IMR-90 (cell line): ENCODE data around the gene EPN2. TPM values are rescaled to one million over a fixed set of nuclear protein-coding genes. Genes with fewer than 3 reads are reported as not detected.

Experiments used
- ATAC-seq: fragments of 200-7000 bp; cut with Tn5 transposase; 2 replicates; pipeline ENCODE4 v1.9.1; 2020; ENCODE audit warnings: low read depth, mild to moderate bottlenecking, moderate library complexity
- BruUV-seq: library from RNA; stranded (reverse); fragments of 400-500 nt; replicated peaks from 2 replicates; lab custom pipeline; 2021; lab: Mats Ljungman, UMichigan
- CTCF ChIA-PET: fragments of 300-600 bp; formaldehyde crosslinking; extraction: SDS; loops from one replicate; lab custom pipeline; 2021; ENCODE audit warnings: antibody characterized with exemption; lab: Yijun Ruan, JAX
- POLR2A ChIA-PET: fragments of 300-600 bp; sonication (Branson Sonifier 250); formaldehyde crosslinking; loops from one replicate; lab custom pipeline; 2022; ENCODE audit warnings: antibody characterized with exemption; ENCODE audit not compliant: unreplicated experiment; lab: Charles Lee
- DNase-seq: peaks from one replicate; pipeline ENCODE4 v3.0.0; 2013
- H2AFZ ChIP-seq: replicated peaks from 2 replicates; pipeline ENCODE3; 2013; ENCODE audit warnings: low read length, mild to moderate bottlenecking; ENCODE audit not compliant: poor library complexity
- H2AK5ac ChIP-seq: 2 replicates; pipeline ENCODE4 v1.6.1; 2013; ENCODE audit warnings: low read depth, low read length, inconsistent platforms
- H2AK9ac ChIP-seq: replicated peaks from 2 replicates; pipeline ENCODE3; 2013; ENCODE audit warnings: mild to moderate bottlenecking, low read depth, low read length, moderate library complexity; ENCODE audit not compliant: poor library complexity
- H2BK120ac ChIP-seq: 2 replicates; pipeline ENCODE4 v1.6.1; 2013; ENCODE audit warnings: low read depth, low read length, inconsistent platforms
- H2BK15ac ChIP-seq: 3 replicates; pipeline ENCODE4 v1.6.1; 2013; ENCODE audit warnings: low read depth, low read length, inconsistent platforms
- H2BK20ac ChIP-seq: 2 replicates; pipeline ENCODE4 v1.6.1; 2013; ENCODE audit warnings: low read depth, mild to moderate bottlenecking, inconsistent platforms, low read length, moderate library complexity
- H2BK5ac ChIP-seq: 2 replicates; pipeline ENCODE4 v1.6.1; 2013; ENCODE audit warnings: mild to moderate bottlenecking, low read depth, low read length, inconsistent platforms; ENCODE audit not compliant: poor library complexity, severe bottlenecking
- H3K14ac ChIP-seq: replicated peaks from 2 replicates; pipeline ENCODE4 v1.6.1; 2013; ENCODE audit warnings: low read depth, low read length, inconsistent platforms
- H3K18ac ChIP-seq: 2 replicates; pipeline ENCODE4 v1.6.1; 2013; ENCODE audit warnings: low read depth, low read length, control low read depth
- H3K23ac ChIP-seq: 2 replicates; pipeline ENCODE4 v1.6.1; 2013; ENCODE audit warnings: low read depth, low read length, inconsistent platforms
- H3K27ac ChIP-seq: 2 replicates; pipeline ENCODE4 v1.5.1; 2013; ENCODE audit warnings: mild to moderate bottlenecking, control low read depth, low read length; ENCODE audit not compliant: insufficient read depth
- H3K27me3 ChIP-seq: 2 replicates; pipeline ENCODE4 v1.6.1; 2013; ENCODE audit warnings: low read length; ENCODE audit not compliant: control insufficient read depth, insufficient read depth
- H3K36me3 ChIP-seq: 2 replicates; pipeline ENCODE4 v1.6.1; 2013; ENCODE audit warnings: low read length, mixed read lengths; ENCODE audit not compliant: control insufficient read depth, insufficient read depth
- H3K4ac ChIP-seq: 2 replicates; pipeline ENCODE4 v1.6.1; 2013; ENCODE audit warnings: low read depth, low read length, inconsistent platforms
- H3K4me1 ChIP-seq: 2 replicates; pipeline ENCODE4 v1.6.1; 2013; ENCODE audit warnings: low read length, mixed read lengths; ENCODE audit not compliant: control insufficient read depth, insufficient read depth
- H3K4me2 ChIP-seq: 2 replicates; pipeline ENCODE4 v1.6.1; 2013; ENCODE audit warnings: low read depth, mild to moderate bottlenecking, control low read depth, low read length, moderate library complexity
- H3K4me3 ChIP-seq: 2 replicates; pipeline ENCODE4 v1.5.1; 2013; ENCODE audit warnings: low read depth, mild to moderate bottlenecking, control low read depth, low read length, moderate library complexity; ENCODE audit not compliant: insufficient read depth
- H3K56ac ChIP-seq: 2 replicates; pipeline ENCODE4 v1.6.1; 2013; ENCODE audit warnings: low read length, inconsistent platforms; ENCODE audit not compliant: insufficient read depth; ENCODE audit errors: extremely low read depth
- H3K79me1 ChIP-seq, 2 experiments: 2 replicates each; pipeline ENCODE4 v1.6.1; 2013; ENCODE audit warnings: low read length in 2 of 2, inconsistent platforms in 1 of 2, low read depth in 1 of 2
- H3K9ac ChIP-seq: 2 replicates; pipeline ENCODE4 v1.6.1; 2013; ENCODE audit warnings: low read depth, low read length, control low read depth
- H3K9me1 ChIP-seq: 2 replicates; pipeline ENCODE4 v1.6.1; 2013; ENCODE audit warnings: low read length, inconsistent platforms; ENCODE audit not compliant: insufficient read depth
- H3K9me3 ChIP-seq: 2 replicates; pipeline ENCODE4 v1.6.1; 2013; ENCODE audit warnings: low read length; ENCODE audit not compliant: control insufficient read depth, insufficient read depth
- H4K20me1 ChIP-seq: 2 replicates; pipeline ENCODE4 v1.6.1; 2013; ENCODE audit warnings: low read length, inconsistent platforms; ENCODE audit not compliant: insufficient read depth
- H4K5ac ChIP-seq: 2 replicates; pipeline ENCODE4 v1.6.1; 2013; ENCODE audit warnings: mild to moderate bottlenecking, low read depth, low read length, control low read depth
- H4K8ac ChIP-seq, 2 experiments: 2 replicates each; pipeline ENCODE4 v1.6.1; 2013; ENCODE audit warnings: low read depth in 2 of 2, low read length in 2 of 2, control low read depth in 1 of 2, inconsistent platforms in 1 of 2
- H4K91ac ChIP-seq: 2 replicates; pipeline ENCODE4 v1.6.1; 2013; ENCODE audit warnings: low read depth, low read length, inconsistent platforms; ENCODE audit not compliant: insufficient read depth
- BHLHE40 ChIP-seq: fragments of 150-350 bp; IDR thresholded peaks from 2 replicates; pipeline ENCODE4 v1.6.1; 2016; ENCODE audit warnings: mild to moderate bottlenecking, low read depth, low read length
- CEBPB ChIP-seq: IDR thresholded peaks from 2 replicates; pipeline ENCODE4 v1.6.1; 2012; ENCODE audit warnings: low read depth, low read length, improper control_type of control experiment
- CHD1 ChIP-seq: IDR thresholded peaks from 2 replicates; pipeline ENCODE4 v1.6.1; 2012; ENCODE audit warnings: low read depth, low read length, improper control_type of control experiment
- FOS ChIP-seq: fragments of 150-350 bp; IDR thresholded peaks from 2 replicates; pipeline ENCODE4 v1.6.1; 2016; ENCODE audit warnings: low read depth, low read length
- MAFK ChIP-seq: IDR thresholded peaks from 2 replicates; pipeline ENCODE4 v1.6.1; 2012; ENCODE audit warnings: low read depth, low read length, improper control_type of control experiment
- MAZ ChIP-seq: IDR thresholded peaks from 2 replicates; pipeline ENCODE4 v1.6.1; 2012; ENCODE audit warnings: low read depth, mild to moderate bottlenecking, low read length, improper control_type of control experiment, moderate library complexity, borderline replicate concordance
- MXI1 ChIP-seq: IDR thresholded peaks from 2 replicates; pipeline ENCODE4 v1.6.1; 2012; ENCODE audit warnings: low read depth, mild to moderate bottlenecking, low read length, moderate library complexity, borderline replicate concordance
- NFE2L2 ChIP-seq: fragments of 150-350 bp; IDR thresholded peaks from 2 replicates; pipeline ENCODE4 v1.6.1; 2016; ENCODE audit warnings: low read depth, mild to moderate bottlenecking, low read length
- POLR2A ChIP-seq: IDR thresholded peaks from 2 replicates; pipeline ENCODE4 v1.6.1; 2012; ENCODE audit warnings: mild to moderate bottlenecking, low read depth, low read length
- RAD21 ChIP-seq: IDR thresholded peaks from 2 replicates; pipeline ENCODE4 v1.6.1; 2012; ENCODE audit warnings: low read length, improper control_type of control experiment
- RCOR1 ChIP-seq: IDR thresholded peaks from 2 replicates; pipeline ENCODE4 v1.6.1; 2012; ENCODE audit warnings: mild to moderate bottlenecking, low read length, improper control_type of control experiment; ENCODE audit not compliant: insufficient replicate concordance
- RFX5 ChIP-seq: IDR thresholded peaks from 2 replicates; pipeline ENCODE4 v1.8.0; 2012; ENCODE audit warnings: low read depth, mild to moderate bottlenecking, low read length, moderate library complexity
- SMC3 ChIP-seq: fragments of 150-350 bp; IDR thresholded peaks from 2 replicates; pipeline ENCODE4 v1.6.1; 2016; ENCODE audit warnings: low read depth, mild to moderate bottlenecking, antibody characterized with exemption, low read length, moderate library complexity
- WGBS, 2 experiments: methylation state at CpG; one replicate each; pipeline versions ENCODE4 v1.1.5 to v1.1.7; 2013; ENCODE audit warnings: missing lambda C conversion rate in 2 of 2; ENCODE audit not compliant: insufficient read length in 1 of 2; ENCODE audit errors: extremely low coverage in 2 of 2; 5-methylcytosine and 5-hydroxymethylcytosine counted together
- dilution Hi-C: fragments of 300-500 bp; cut with HindIII; formaldehyde crosslinking; loops from one replicate; pipeline ENCODE4 v1.14.3; 2018; ENCODE audit warnings: low sequenced_read_pairs; ENCODE audit not compliant: unreplicated experiment
- in situ Hi-C: fragments of 300-500 bp; cut with MboI; formaldehyde crosslinking; loops from 3 replicates; pipeline ENCODE4 v1.14.3; 2019; ENCODE audit warnings: low sequenced_read_pairs, inconsistent platforms, mixed read lengths
- intact Hi-C: fragments of 100-400 bp; cut with micrococcal nuclease; formaldehyde crosslinking; loops from 2 replicates; pipeline ENCODE4 v1.10.0; 2022
- polyA plus RNA-seq, 3 experiments: library from polyadenylated mRNA; depleted of rRNA; stranded (reverse); fragments of >200 nt; gene quantifications; 2 replicates each; pipeline ENCODE4 v1.2.3, GENCODE V29; 2012; ENCODE audit warnings: low replicate concordance in 1 of 3
- total RNA-seq: library from RNA; depleted of rRNA; stranded (reverse); fragments of >200 nt; gene quantifications from 2 replicates; pipeline ENCODE4 v1.2.3, GENCODE V29; 2012
- TF ChIP-seq, protein P1 (sequence below): fragments of 150-350 bp; IDR thresholded peaks from 2 replicates; pipeline ENCODE4 v1.6.1; 2017; ENCODE audit warnings: mild to moderate bottlenecking, antibody characterized with exemption, low read length, low read depth
- TF ChIP-seq, protein P2 (sequence below): conservative IDR thresholded peaks from 2 replicates; pipeline ENCODE4 v1.5.1; 2012; ENCODE audit warnings: mild to moderate bottlenecking, low read depth, low read length, improper control_type of control experiment
- TF ChIP-seq, protein P3 (sequence below): fragments of 150-350 bp; IDR thresholded peaks from 2 replicates; pipeline ENCODE4 v1.6.1; 2016; ENCODE audit warnings: low read depth, mild to moderate bottlenecking, low read length, moderate library complexity, borderline replicate concordance

Gene EPN2
- total and polyA plus RNA-seq, 2 of the 4 experiments (the other 2 are of a cell fraction) = 14.9 to 25.3 TPM

DNA sequence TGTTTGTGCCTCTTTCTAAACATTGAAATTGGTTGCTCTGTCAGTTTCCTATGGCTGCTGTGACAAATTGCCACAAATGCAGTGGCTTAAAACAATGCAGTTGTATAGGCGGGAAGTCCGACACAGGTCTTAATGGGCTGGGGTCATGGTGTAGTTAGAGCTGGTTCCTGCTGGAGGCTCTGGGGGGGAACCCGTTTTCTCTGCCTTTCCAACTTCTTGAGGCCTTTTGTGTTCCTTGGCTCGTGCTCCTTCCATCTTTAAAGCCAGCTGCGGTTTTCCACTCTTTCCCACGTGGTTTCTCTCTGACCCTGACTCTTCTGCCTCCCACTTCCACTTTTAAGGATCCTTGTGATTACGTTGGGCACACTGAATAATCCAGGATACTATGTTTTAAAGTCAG, 12.5 kb downstream of the EPN2 start:
- H4K5ac ChIP-seq = no peak overlapping the region
- no peak overlapping the region for H3K27ac ChIP-seq
- no peak overlapping the region for H4K91ac ChIP-seq
- peaks cover 16% of the 10 kb centered on the region for H3K4me1 ChIP-seq
- H3K9me3 ChIP-seq = no peaks in the 10 kb centered on the region
- H3K14ac ChIP-seq = no peak overlapping the region
- H3K18ac ChIP-seq = no peak overlapping the region
- H2BK5ac ChIP-seq = no peak overlapping the region
- H3K23ac ChIP-seq = no peak overlapping the region
- intact Hi-C loops = no loop called here
- no peak overlapping the region for H2AK9ac ChIP-seq
- no peak overlapping the region for H2BK20ac ChIP-seq
- DNase-seq = no peak
- peaks cover 78% of the 10 kb centered on the region for H4K20me1 ChIP-seq
- H3K56ac ChIP-seq = no peak overlapping the region
- H2AFZ ChIP-seq = no peak overlapping the region
- H3K4ac ChIP-seq = no peak overlapping the region; the same call in 1 of the 2 replicates
- H4K8ac ChIP-seq = no peak overlapping the region
- no peak overlapping the region for H2BK120ac ChIP-seq
- no peaks in the 10 kb centered on the region for H3K27me3 ChIP-seq
- H3K4me2 ChIP-seq = no peak overlapping the region
- no peak overlapping the region for H3K9ac ChIP-seq
- no TSS peak for BruUV-seq
- in situ Hi-C loops = no loop called here
- no peak for ATAC-seq
- H3K79me1 ChIP-seq = peaks cover 33 to 79% of the 10 kb centered on the region in 2 experiments
- TF ChIP-seq SMC3 (no peak), FOS (no peak), BHLHE40 (no peak), RAD21 (no peak), RFX5 (no peak), MAFK (no peak), MXI1 (no peak), NFE2L2 (no peak), CEBPB (no peak), CHD1 (no peak), RCOR1 (no peak), POLR2A (no peak), MAZ (no peak)
- TF ChIP-seq, protein P1, sequence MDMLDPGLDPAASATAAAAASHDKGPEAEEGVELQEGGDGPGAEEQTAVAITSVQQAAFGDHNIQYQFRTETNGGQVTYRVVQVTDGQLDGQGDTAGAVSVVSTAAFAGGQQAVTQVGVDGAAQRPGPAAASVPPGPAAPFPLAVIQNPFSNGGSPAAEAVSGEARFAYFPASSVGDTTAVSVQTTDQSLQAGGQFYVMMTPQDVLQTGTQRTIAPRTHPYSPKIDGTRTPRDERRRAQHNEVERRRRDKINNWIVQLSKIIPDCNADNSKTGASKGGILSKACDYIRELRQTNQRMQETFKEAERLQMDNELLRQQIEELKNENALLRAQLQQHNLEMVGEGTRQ = no peak
- TF ChIP-seq, protein P2, sequence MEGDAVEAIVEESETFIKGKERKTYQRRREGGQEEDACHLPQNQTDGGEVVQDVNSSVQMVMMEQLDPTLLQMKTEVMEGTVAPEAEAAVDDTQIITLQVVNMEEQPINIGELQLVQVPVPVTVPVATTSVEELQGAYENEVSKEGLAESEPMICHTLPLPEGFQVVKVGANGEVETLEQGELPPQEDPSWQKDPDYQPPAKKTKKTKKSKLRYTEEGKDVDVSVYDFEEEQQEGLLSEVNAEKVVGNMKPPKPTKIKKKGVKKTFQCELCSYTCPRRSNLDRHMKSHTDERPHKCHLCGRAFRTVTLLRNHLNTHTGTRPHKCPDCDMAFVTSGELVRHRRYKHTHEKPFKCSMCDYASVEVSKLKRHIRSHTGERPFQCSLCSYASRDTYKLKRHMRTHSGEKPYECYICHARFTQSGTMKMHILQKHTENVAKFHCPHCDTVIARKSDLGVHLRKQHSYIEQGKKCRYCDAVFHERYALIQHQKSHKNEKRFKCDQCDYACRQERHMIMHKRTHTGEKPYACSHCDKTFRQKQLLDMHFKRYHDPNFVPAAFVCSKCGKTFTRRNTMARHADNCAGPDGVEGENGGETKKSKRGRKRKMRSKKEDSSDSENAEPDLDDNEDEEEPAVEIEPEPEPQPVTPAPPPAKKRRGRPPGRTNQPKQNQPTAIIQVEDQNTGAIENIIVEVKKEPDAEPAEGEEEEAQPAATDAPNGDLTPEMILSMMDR = no peak
- TF ChIP-seq, protein P3, sequence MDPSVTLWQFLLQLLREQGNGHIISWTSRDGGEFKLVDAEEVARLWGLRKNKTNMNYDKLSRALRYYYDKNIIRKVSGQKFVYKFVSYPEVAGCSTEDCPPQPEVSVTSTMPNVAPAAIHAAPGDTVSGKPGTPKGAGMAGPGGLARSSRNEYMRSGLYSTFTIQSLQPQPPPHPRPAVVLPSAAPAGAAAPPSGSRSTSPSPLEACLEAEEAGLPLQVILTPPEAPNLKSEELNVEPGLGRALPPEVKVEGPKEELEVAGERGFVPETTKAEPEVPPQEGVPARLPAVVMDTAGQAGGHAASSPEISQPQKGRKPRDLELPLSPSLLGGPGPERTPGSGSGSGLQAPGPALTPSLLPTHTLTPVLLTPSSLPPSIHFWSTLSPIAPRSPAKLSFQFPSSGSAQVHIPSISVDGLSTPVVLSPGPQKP = no peak
- dilution Hi-C loops = no loop called here
- ChIA-PET POLR2A (interaction anchor here (0.5 kb wide), 1 partner anchor 9 kb away, joined by 6 read pairs; no protein-coding TSS in a partner anchor), CTCF (interaction anchor here (2.0 kb wide), 1 partner anchor 12 kb away, joined by 5 read pairs; no protein-coding TSS in a partner anchor)
- peaks cover 30% of the 10 kb centered on the region for H3K9me1 ChIP-seq
- H2BK15ac ChIP-seq = no peak overlapping the region
- no peaks in the 10 kb centered on the region for H3K36me3 ChIP-seq
- H3K4me3 ChIP-seq = no peak overlapping the region
- peak overlapping the region; percentile 9; the same call in 1 of the 2 replicates for H2AK5ac ChIP-seq
- 70% methylated on average over 3 of the region's 7 CpGs; no CpG with 5 or more reads in 1 of the 2 experiments for WGBS, 2 experiments
